A549 (cell line): ENCODE results near the gene GNB5. TPM values are rescaled to one million over a fixed set of nuclear protein-coding genes. Genes with fewer than 3 reads are reported as not detected.
A peak's percentile ranks its signal among the peaks of the same experiment; 100 is the strongest.

Source experiments
- ATAC-seq, 2 experiments: fragments of 200-7000 bp in 1 of 2; fragments of >200 bp in 1 of 2; cut with Nextera tagmentation in 1 of 2; cut with Tn5 transposase in 1 of 2; 3 replicates each; pipeline versions ENCODE4 v1.8.0 to v1.9.1; 2018 to 2020; ENCODE audit warnings: mild to moderate bottlenecking in 1 of 2, moderate library complexity in 1 of 2
- CTCF ChIA-PET: fragments of 300-600 bp; sonication (Branson Sonifier 250); formaldehyde crosslinking; extraction: SDS; loops from one replicate; lab custom pipeline; 2021; ENCODE audit warnings: antibody characterized with exemption, inconsistent platforms; lab: Yijun Ruan, JAX
- POLR2A ChIA-PET: fragments of 350-600 bp; formaldehyde crosslinking; extraction: SDS; loops from one replicate; lab custom pipeline; 2021; ENCODE audit warnings: antibody characterized with exemption, inconsistent platforms; lab: Yijun Ruan, JAX
- DNase-seq, 2 experiments: peaks; one replicate each; pipeline versions ENCODE4 v3.0.0 to v3.0.0-alpha.2; 2011 to 2016; ENCODE audit warnings: low read depth in 1 of 2, low spot score in 1 of 2
- FAIRE-seq: peaks from 2 replicates; lab custom pipeline; 2011; peaks lifted over from hg19 to GRCh38; lab: Jason Lieb, UNC
- H3K27ac ChIP-seq, 2 experiments: fragments of >200 bp; sonication (Bioruptor Twin); formaldehyde crosslinking; 3 replicates each; pipeline ENCODE4 v1.5.1; 2016 to 2017
- H3K4me1 ChIP-seq: fragments of >200 bp; sonication (Bioruptor Twin); formaldehyde crosslinking; 3 replicates; pipeline ENCODE4 v1.6.1; 2016
- H3K4me2 ChIP-seq: fragments of >200 bp; sonication (Bioruptor Twin); formaldehyde crosslinking; 3 replicates; pipeline ENCODE4 v1.6.1; 2016
- H3K4me3 ChIP-seq: fragments of >200 bp; sonication (Bioruptor Twin); formaldehyde crosslinking; 3 replicates; pipeline ENCODE4 v1.5.1; 2016
- H3K9me3 ChIP-seq: fragments of >200 bp; sonication (Bioruptor Twin); formaldehyde crosslinking; 3 replicates; pipeline ENCODE4 v1.6.1; 2016
- CBX8 ChIP-seq: fragments of 200-600 bp; sonication (generic); IDR thresholded peaks from 2 replicates; pipeline ENCODE4 v1.6.1; 2016
- CHD2 ChIP-seq: fragments of 150-350 bp; IDR thresholded peaks from 2 replicates; pipeline ENCODE4 v1.6.1; 2014; ENCODE audit warnings: low read length; ENCODE audit not compliant: partially characterized antibody
- EHF ChIP-seq: fragments of 250-450 bp; sonication (Bioruptor Pico); IDR thresholded peaks from 2 replicates; pipeline ENCODE4 v1.5.0; 2020; ENCODE audit warnings: mild to moderate bottlenecking
- EHMT2 ChIP-seq: fragments of 200-600 bp; sonication (generic); IDR thresholded peaks from 2 replicates; pipeline ENCODE4 v1.6.1; 2016; ENCODE audit warnings: antibody characterized with exemption, low read depth, mild to moderate bottlenecking, moderate library complexity
- EP300 ChIP-seq, 2 experiments: fragments of >200 bp; sonication (Bioruptor Twin); formaldehyde crosslinking; IDR thresholded peaks; 2 replicates in 1 of 2; 3 replicates in 1 of 2; pipeline ENCODE4 v1.6.1; 2016 to 2017
- ESRRA ChIP-seq: fragments of 150-350 bp; IDR thresholded peaks from 2 replicates; pipeline ENCODE4 v1.6.1; 2014; ENCODE audit warnings: mild to moderate bottlenecking, low read length, borderline replicate concordance
- FOSB ChIP-seq: fragments of 250-450 bp; sonication (Bioruptor Pico); IDR thresholded peaks from 2 replicates; pipeline ENCODE4 v1.5.0; 2020; ENCODE audit warnings: mild to moderate bottlenecking, moderate library complexity
- FOXS1 ChIP-seq: fragments of 250-450 bp; sonication (Bioruptor Pico); IDR thresholded peaks from 2 replicates; pipeline ENCODE4 v1.5.0; 2020; ENCODE audit warnings: mild to moderate bottlenecking, moderate library complexity
- HDAC2 ChIP-seq: fragments of 200-600 bp; sonication (generic); IDR thresholded peaks from 2 replicates; pipeline ENCODE4 v1.6.1; 2016
- HOXB5 ChIP-seq: fragments of 250-450 bp; sonication (Bioruptor Pico); IDR thresholded peaks from 2 replicates; pipeline ENCODE4 v1.5.0; 2020; ENCODE audit warnings: mild to moderate bottlenecking, moderate library complexity
- JUN ChIP-seq, 2 experiments: fragments of >200 bp; sonication (Bioruptor Twin); formaldehyde crosslinking; IDR thresholded peaks; 2 replicates in 1 of 2; 3 replicates in 1 of 2; pipeline ENCODE4 v1.6.1; 2016 to 2017
- MYC ChIP-seq: IDR thresholded peaks from 2 replicates; pipeline ENCODE4 v1.6.1; 2012; ENCODE audit warnings: mild to moderate bottlenecking, inconsistent platforms, low read length, improper control_type of control experiment, borderline replicate concordance
- NFE2L2 ChIP-seq: fragments of 150-350 bp; conservative IDR thresholded peaks from 2 replicates; pipeline ENCODE4 v1.6.1; 2014; ENCODE audit warnings: low read length
- NPAS2 ChIP-seq: fragments of 250-450 bp; sonication (Bioruptor Pico); IDR thresholded peaks from 2 replicates; pipeline ENCODE4 v1.8.0; 2022; ENCODE audit warnings: mild to moderate bottlenecking, moderate library complexity, borderline replicate concordance
- PHF8 ChIP-seq: fragments of 200-600 bp; sonication (generic); IDR thresholded peaks from 2 replicates; pipeline ENCODE4 v1.6.1; 2016; ENCODE audit warnings: low read depth, mild to moderate bottlenecking, antibody characterized with exemption, moderate library complexity, borderline replicate concordance
- RAD21 ChIP-seq, 2 experiments: fragments of >200 bp in 1 of 2; sonication (Bioruptor Twin) in 1 of 2; formaldehyde crosslinking in 1 of 2; IDR thresholded peaks in 1 of 2; conservative IDR thresholded peaks in 1 of 2; 2 replicates in 1 of 2; 3 replicates in 1 of 2; pipeline ENCODE4 v1.6.1; 2012 to 2018; ENCODE audit warnings: inconsistent platforms in 1 of 2
- RCOR1 ChIP-seq: fragments of 150-350 bp; IDR thresholded peaks from 2 replicates; pipeline ENCODE4 v1.6.1; 2014; ENCODE audit warnings: antibody characterized with exemption, low read length, low read depth
- RNF2 ChIP-seq: fragments of 200-600 bp; sonication (generic); IDR thresholded peaks from 2 replicates; pipeline ENCODE4 v1.6.1; 2016; ENCODE audit warnings: low read depth, mild to moderate bottlenecking, antibody characterized with exemption, moderate library complexity, borderline replicate concordance
- SREBF2 ChIP-seq: fragments of 450-650 bp; IDR thresholded peaks from 2 replicates; pipeline ENCODE4 v1.6.1; 2014; ENCODE audit warnings: mild to moderate bottlenecking, moderate library complexity
- ZNF302 ChIP-seq: fragments of 250-450 bp; sonication (Bioruptor Pico); IDR thresholded peaks from 2 replicates; pipeline ENCODE4 v1.9.0; 2021; ENCODE audit warnings: inconsistent platforms, mild to moderate bottlenecking, moderate library complexity
- ZSCAN20 ChIP-seq: fragments of 250-450 bp; sonication (Bioruptor Pico); IDR thresholded peaks from 2 replicates; pipeline ENCODE4 v1.8.0; 2022; ENCODE audit warnings: mild to moderate bottlenecking, moderate library complexity
- WGBS: methylation state at CpG from one replicate; pipeline ENCODE4 v1.1.6; 2017; ENCODE audit errors: missing lambda C conversion rate; 5-methylcytosine and 5-hydroxymethylcytosine counted together
- polyA plus RNA-seq, 4 experiments: library from polyadenylated mRNA; depleted of rRNA in 3 of 4; stranded (reverse); fragments of >200 nt; fragmentation: RNase III in 1 of 4; extraction: RNeasy Plus Mini Kit Qiagen cat#74134 plus additional on column Dnase treatment in 1 of 4; gene quantifications; 2 replicates in 3 of 4; 3 replicates in 1 of 4; pipeline ENCODE4 v1.2.3, GENCODE V29; 2011 to 2017
- TF ChIP-seq, protein P1 (sequence below): fragments of >200 bp; sonication (Bioruptor Twin); formaldehyde crosslinking; IDR thresholded peaks from 2 replicates; pipeline ENCODE4 v1.6.1; 2016
- TF ChIP-seq, protein P2 (sequence below): fragments of 200-600 bp; sonication (generic); IDR thresholded peaks from 2 replicates; pipeline ENCODE4 v1.6.1; 2016; ENCODE audit warnings: antibody characterized with exemption, mild to moderate bottlenecking, moderate library complexity
- TF ChIP-seq, protein P3 (sequence below): fragments of >200 bp; sonication (Bioruptor Twin); formaldehyde crosslinking; IDR thresholded peaks from 3 replicates; pipeline ENCODE4 v1.5.1; 2016
- TF ChIP-seq, protein P4 (sequence below): fragments of 250-450 bp; sonication (Bioruptor Pico); IDR thresholded peaks from 2 replicates; pipeline ENCODE4 v1.5.0; 2021; ENCODE audit warnings: mild to moderate bottlenecking, moderate library complexity, borderline replicate concordance

The GNB5 gene
- polyA plus RNA-seq, 2 of the 4 experiments (the other 2 are of a cell fraction) = 57.2 to 67.5 TPM

DNA sequence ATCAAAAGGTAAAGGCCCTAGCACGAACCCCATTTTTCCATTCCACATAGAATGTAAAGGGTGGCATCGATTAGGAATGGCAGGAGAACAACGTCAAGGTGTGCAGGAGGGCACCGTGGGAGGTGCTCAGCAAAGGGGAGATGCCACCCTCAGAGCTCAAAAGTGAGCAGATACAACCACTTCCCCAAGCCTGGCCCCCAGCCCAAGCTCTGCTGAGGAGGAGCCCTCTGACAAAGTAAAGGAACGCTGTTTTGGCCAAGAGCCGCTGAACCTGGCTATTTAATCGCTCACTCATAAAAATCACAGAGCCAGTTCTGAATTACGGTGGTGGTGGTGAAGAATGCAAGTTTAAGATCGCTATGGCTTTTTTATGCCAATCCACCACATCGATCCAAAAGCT, 12.4 kb downstream of the GNB5 start:
- ATAC-seq = no peak
- CTCF ChIA-PET = interaction anchor here (0.7 to 2.5 kb wide), 14 partner anchors 9 to 262 kb away, joined by 3 to 18 read pairs (median 4); no protein-coding TSS in a partner anchor

DNA sequence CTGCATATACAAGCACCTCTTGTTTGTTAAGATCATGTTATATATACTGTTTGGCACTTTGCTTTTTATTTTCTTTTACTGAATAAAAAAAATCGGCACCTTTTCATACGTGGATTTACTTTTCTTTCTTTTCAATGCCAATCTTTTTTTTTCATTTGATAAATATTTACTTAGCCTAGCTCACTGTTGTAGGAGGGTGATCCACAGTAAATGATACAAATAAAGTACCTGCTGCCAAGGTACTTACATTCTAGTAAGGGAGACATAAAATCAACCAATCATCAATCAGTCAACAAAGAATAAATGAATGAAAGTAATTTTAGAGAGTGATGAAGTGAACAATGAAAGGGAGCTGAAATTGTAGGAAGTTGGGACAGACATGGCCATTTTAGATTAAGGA, 18.3 kb downstream of the GNB5 start:
- no peak for DNase-seq
- CTCF ChIA-PET = interaction anchor here (0.6 to 4.0 kb wide), 7 partner anchors 9 to 91 kb away, joined by 3 to 17 read pairs (median 3); no protein-coding TSS in a partner anchor
- FAIRE-seq = no peak
- WGBS = 56% methylated on average over 2 of the region's 2 CpGs
- Histone ChIP-seq H3K27ac (no peak overlapping the region), H3K4me1 (no peaks in the 10 kb centered on the region)
- no peak for ATAC-seq
- TF ChIP-seq RNF2 (no peak), EHF (CRISPR knock-in tag) (no peak), HOXB5 (no peak), RAD21 (conservative IDR thresholded peaks at IDR 0.05 in 1 of 2, IDR thresholded peaks at IDR 0.05 in 1 of 2) (no peak), SREBF2 (no peak), JUN (IDR thresholded peaks at IDR 0.05) (no peak), NPAS2 (CRISPR knock-in tag) (no peak), HDAC2 (no peak), EP300 (IDR thresholded peaks at IDR 0.05) (no peak), ZSCAN20 (CRISPR knock-in tag) (no peak), CBX8 (no peak), NFE2L2 (no peak), FOSB (CRISPR knock-in tag) (no peak), ZNF302 (CRISPR knock-in tag) (no peak), EHMT2 (no peak), ESRRA (no peak), FOXS1 (CRISPR knock-in tag) (no peak)
- TF ChIP-seq, protein P1, sequence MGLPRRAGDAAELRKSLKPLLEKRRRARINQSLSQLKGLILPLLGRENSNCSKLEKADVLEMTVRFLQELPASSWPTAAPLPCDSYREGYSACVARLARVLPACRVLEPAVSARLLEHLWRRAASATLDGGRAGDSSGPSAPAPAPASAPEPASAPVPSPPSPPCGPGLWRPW = no peak
- TF ChIP-seq, protein P2, sequence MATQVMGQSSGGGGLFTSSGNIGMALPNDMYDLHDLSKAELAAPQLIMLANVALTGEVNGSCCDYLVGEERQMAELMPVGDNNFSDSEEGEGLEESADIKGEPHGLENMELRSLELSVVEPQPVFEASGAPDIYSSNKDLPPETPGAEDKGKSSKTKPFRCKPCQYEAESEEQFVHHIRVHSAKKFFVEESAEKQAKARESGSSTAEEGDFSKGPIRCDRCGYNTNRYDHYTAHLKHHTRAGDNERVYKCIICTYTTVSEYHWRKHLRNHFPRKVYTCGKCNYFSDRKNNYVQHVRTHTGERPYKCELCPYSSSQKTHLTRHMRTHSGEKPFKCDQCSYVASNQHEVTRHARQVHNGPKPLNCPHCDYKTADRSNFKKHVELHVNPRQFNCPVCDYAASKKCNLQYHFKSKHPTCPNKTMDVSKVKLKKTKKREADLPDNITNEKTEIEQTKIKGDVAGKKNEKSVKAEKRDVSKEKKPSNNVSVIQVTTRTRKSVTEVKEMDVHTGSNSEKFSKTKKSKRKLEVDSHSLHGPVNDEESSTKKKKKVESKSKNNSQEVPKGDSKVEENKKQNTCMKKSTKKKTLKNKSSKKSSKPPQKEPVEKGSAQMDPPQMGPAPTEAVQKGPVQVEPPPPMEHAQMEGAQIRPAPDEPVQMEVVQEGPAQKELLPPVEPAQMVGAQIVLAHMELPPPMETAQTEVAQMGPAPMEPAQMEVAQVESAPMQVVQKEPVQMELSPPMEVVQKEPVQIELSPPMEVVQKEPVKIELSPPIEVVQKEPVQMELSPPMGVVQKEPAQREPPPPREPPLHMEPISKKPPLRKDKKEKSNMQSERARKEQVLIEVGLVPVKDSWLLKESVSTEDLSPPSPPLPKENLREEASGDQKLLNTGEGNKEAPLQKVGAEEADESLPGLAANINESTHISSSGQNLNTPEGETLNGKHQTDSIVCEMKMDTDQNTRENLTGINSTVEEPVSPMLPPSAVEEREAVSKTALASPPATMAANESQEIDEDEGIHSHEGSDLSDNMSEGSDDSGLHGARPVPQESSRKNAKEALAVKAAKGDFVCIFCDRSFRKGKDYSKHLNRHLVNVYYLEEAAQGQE = no peak
- TF ChIP-seq, protein P3, sequence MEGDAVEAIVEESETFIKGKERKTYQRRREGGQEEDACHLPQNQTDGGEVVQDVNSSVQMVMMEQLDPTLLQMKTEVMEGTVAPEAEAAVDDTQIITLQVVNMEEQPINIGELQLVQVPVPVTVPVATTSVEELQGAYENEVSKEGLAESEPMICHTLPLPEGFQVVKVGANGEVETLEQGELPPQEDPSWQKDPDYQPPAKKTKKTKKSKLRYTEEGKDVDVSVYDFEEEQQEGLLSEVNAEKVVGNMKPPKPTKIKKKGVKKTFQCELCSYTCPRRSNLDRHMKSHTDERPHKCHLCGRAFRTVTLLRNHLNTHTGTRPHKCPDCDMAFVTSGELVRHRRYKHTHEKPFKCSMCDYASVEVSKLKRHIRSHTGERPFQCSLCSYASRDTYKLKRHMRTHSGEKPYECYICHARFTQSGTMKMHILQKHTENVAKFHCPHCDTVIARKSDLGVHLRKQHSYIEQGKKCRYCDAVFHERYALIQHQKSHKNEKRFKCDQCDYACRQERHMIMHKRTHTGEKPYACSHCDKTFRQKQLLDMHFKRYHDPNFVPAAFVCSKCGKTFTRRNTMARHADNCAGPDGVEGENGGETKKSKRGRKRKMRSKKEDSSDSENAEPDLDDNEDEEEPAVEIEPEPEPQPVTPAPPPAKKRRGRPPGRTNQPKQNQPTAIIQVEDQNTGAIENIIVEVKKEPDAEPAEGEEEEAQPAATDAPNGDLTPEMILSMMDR = no peak
- TF ChIP-seq, all 56 proteins: peak for 0
- POLR2A ChIA-PET = no interaction called here
- H3K4me2 ChIP-seq = no peak overlapping the region
- no peaks in the 10 kb centered on the region for H3K9me3 ChIP-seq
- no peak overlapping the region for H3K4me3 ChIP-seq

More for the DNA sequence above, 12.4 kb downstream of the GNB5 start:
- Histone ChIP-seq H3K27ac (peak overlapping the region; percentile 92 to 97), H3K9me3 (no peaks in the 10 kb centered on the region), H3K4me2 (peak overlapping the region; percentile 91), H3K4me3 (peak overlapping the region; percentile 68), H3K4me1 (peaks cover 12% of the 10 kb centered on the region)
- WGBS = 29% methylated on average over 10 of the region's 10 CpGs
- TF ChIP-seq ZSCAN20 (CRISPR knock-in tag) = no peak
- TF ChIP-seq RNF2 = no peak
- TF ChIP-seq ZNF302 (CRISPR knock-in tag) = no peak
- TF ChIP-seq NFE2L2 = no peak
- TF ChIP-seq MYC = no peak
- no peak for TF ChIP-seq RAD21 (conservative IDR thresholded peaks at IDR 0.05 in 1 of 2, IDR thresholded peaks at IDR 0.05 in 1 of 2)
- no peak for TF ChIP-seq CHD2
- TF ChIP-seq RCOR1 = no peak
- TF ChIP-seq, protein P4, sequence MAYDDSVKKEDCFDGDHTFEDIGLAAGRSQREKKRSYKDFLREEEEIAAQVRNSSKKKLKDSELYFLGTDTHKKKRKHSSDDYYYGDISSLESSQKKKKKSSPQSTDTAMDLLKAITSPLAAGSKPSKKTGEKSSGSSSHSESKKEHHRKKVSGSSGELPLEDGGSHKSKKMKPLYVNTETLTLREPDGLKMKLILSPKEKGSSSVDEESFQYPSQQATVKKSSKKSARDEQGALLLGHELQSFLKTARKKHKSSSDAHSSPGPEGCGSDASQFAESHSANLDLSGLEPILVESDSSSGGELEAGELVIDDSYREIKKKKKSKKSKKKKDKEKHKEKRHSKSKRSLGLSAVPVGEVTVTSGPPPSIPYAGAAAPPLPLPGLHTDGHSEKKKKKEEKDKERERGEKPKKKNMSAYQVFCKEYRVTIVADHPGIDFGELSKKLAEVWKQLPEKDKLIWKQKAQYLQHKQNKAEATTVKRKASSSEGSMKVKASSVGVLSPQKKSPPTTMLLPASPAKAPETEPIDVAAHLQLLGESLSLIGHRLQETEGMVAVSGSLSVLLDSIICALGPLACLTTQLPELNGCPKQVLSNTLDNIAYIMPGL (CRISPR knock-in tag) = no peak
- TF ChIP-seq PHF8 = no peak
- DNase-seq = no peak
- no peak for FAIRE-seq
- POLR2A ChIA-PET = interaction anchor here (0.6 to 2.2 kb wide), 10 partner anchors 8 to 207 kb away, joined by 3 to 20 read pairs (median 8); partner anchors contain the start of genes LEO1 and MAPK6
